Activated CD8-positive, alpha-beta memory T cell treated with anti-CD3 and anti-CD28 coated beads for 36 hours (primary cell): ENCODE measurements around the gene CSNK1A1. TPM values are rescaled to one million over a fixed set of nuclear protein-coding genes. Genes with fewer than 3 reads are reported as not detected.
"Not testable (repeated sequence)": the region's sequence is repeated elsewhere in the genome, so short reads cannot be mapped to it uniquely, and the experiment has no call there.

Source experiments
- CTCF ChIA-PET: fragments of 350-600 bp; sonication (Branson Sonifier 250); formaldehyde crosslinking; loops from one replicate; lab custom pipeline; 2021; ENCODE audit warnings: antibody characterized with exemption; lab: Charles Lee
- POLR2A ChIA-PET: fragments of 350-600 bp; sonication (Branson Sonifier 250); formaldehyde crosslinking; loops from one replicate; lab custom pipeline; 2021; ENCODE audit warnings: antibody characterized with exemption; lab: Charles Lee
- total RNA-seq, 2 experiments: library from RNA; stranded (reverse); gene quantifications; one replicate each; pipeline ENCODE4 v1.2.3, GENCODE V29; 2021

CSNK1A1 gene
- total RNA-seq, 2 experiments from 2014 or later: 164 to 174 TPM

- CTCF ChIA-PET: interaction anchor here (0.7 kb wide), 1 partner anchor 24 kb away, joined by 3 read pairs; no protein-coding TSS in a partner anchor
- POLR2A ChIA-PET: no interaction called here
Observed at GRCh38 chr5:149452007-149452664, 99.1 kb downstream of the CSNK1A1 start.

GRCh38 chr5:149450199-149450598 lies 101.0 kb downstream of the CSNK1A1 start:
- ChIA-PET CTCF (no interaction called here), POLR2A (no interaction called here)

GRCh38 chr5:149448831-149449714 lies 102.2 kb downstream of the CSNK1A1 start:
- ChIA-PET POLR2A (no interaction called here), CTCF (interaction anchor here (1.1 to 1.4 kb wide), 2 partner anchors 16 to 116 kb away, joined by 3 read pairs; no protein-coding TSS in a partner anchor)

GRCh38 chr5:149448431-149448830 lies 102.8 kb downstream of the CSNK1A1 start:
- CTCF ChIA-PET: interaction anchor here (1.1 to 1.4 kb wide), 3 partner anchors 17 to 129 kb away, joined by 3 read pairs; no protein-coding TSS in a partner anchor
- POLR2A ChIA-PET: interaction anchor here (0.5 kb wide), 1 partner anchor 444 kb away, joined by 3 read pairs; no protein-coding TSS in a partner anchor

- ChIA-PET CTCF (interaction anchor here (1.2 kb wide), 1 partner anchor 128 kb away, joined by 3 read pairs; no protein-coding TSS in a partner anchor), POLR2A (interaction anchor here (0.5 kb wide), 1 partner anchor 444 kb away, joined by 3 read pairs; no protein-coding TSS in a partner anchor)
Observed at GRCh38 chr5:149447373-149448367, 103.6 kb downstream of the CSNK1A1 start.

GRCh38 chr5:149446794-149447193 lies 104.4 kb downstream of the CSNK1A1 start:
- CTCF ChIA-PET: interaction anchor here (1.3 to 1.4 kb wide), 2 partner anchors 79 to 105 kb away, joined by 3 to 4 read pairs; partner anchors contain the start of gene CSNK1A1
- POLR2A ChIA-PET: not testable (repeated sequence)

- ChIA-PET POLR2A (interaction anchor here (0.7 kb wide), 1 partner anchor 164 kb away, joined by 4 read pairs; no protein-coding TSS in a partner anchor), CTCF (interaction anchor here (0.8 to 1.4 kb wide), 5 partner anchors 12 to 127 kb away, joined by 3 to 4 read pairs (median 4); partner anchors contain the start of gene CSNK1A1)
Observed at GRCh38 chr5:149445739-149446369, 105.4 kb downstream of the CSNK1A1 start.

GRCh38 chr5:149445343-149445738 lies 105.9 kb downstream of the CSNK1A1 start:
- ChIA-PET POLR2A (interaction anchor here (0.6 kb wide), 1 partner anchor 74 kb away, joined by 3 read pairs; no protein-coding TSS in a partner anchor), CTCF (interaction anchor here (1.1 to 1.4 kb wide), 4 partner anchors 11 to 118 kb away, joined by 3 to 5 read pairs (median 4); partner anchors contain the start of gene CSNK1A1)

- CTCF ChIA-PET: interaction anchor here (1.1 to 4.8 kb wide), 2 partner anchors 119 to 121 kb away, joined by 5 to 23 read pairs; no protein-coding TSS in a partner anchor
- POLR2A ChIA-PET: not testable (repeated sequence)
Observed at GRCh38 chr5:149444430-149444829, 106.8 kb downstream of the CSNK1A1 start.

- POLR2A ChIA-PET: no interaction called here
- CTCF ChIA-PET: interaction anchor here (1.0 to 4.8 kb wide), 7 partner anchors 15 to 122 kb away, joined by 3 to 23 read pairs (median 4); partner anchors contain the start of gene CSNK1A1
Observed at GRCh38 chr5:149443210-149443609, 108.0 kb downstream of the CSNK1A1 start.

- ChIA-PET CTCF (interaction anchor here (0.8 to 4.8 kb wide), 12 partner anchors 10 to 175 kb away, joined by 3 to 23 read pairs (median 4); partner anchors contain the start of gene CSNK1A1), POLR2A (interaction anchor here (0.9 kb wide), 1 partner anchor 108 kb away, joined by 6 read pairs; no protein-coding TSS in a partner anchor)
Observed at GRCh38 chr5:149442563-149443182, 108.6 kb downstream of the CSNK1A1 start.

Other genes starting within 250 kb of the CSNK1A1 start
- 10 to 100 TPM; 35.7 to 36.7 TPM for gene GRPEL2, start 205.9 kb downstream of the CSNK1A1 start, total RNA-seq
- gene PCYOX1L, start 193.4 kb downstream of the CSNK1A1 start, total RNA-seq: 10 to 100 TPM; 21.7 to 22.3 TPM
- not detected for gene IL17B, start 172.1 kb downstream of the CSNK1A1 start, total RNA-seq
- under 1 TPM; 0.15 to 0.23 TPM for gene ARHGEF37, start 30.1 kb upstream of the CSNK1A1 start, total RNA-seq
- 1 to 10 TPM; 8.6 to 8.8 TPM for gene PPARGC1B, start 178.9 kb upstream of the CSNK1A1 start, total RNA-seq